ENCODE measurements around the gene PIM2.

DNA sequence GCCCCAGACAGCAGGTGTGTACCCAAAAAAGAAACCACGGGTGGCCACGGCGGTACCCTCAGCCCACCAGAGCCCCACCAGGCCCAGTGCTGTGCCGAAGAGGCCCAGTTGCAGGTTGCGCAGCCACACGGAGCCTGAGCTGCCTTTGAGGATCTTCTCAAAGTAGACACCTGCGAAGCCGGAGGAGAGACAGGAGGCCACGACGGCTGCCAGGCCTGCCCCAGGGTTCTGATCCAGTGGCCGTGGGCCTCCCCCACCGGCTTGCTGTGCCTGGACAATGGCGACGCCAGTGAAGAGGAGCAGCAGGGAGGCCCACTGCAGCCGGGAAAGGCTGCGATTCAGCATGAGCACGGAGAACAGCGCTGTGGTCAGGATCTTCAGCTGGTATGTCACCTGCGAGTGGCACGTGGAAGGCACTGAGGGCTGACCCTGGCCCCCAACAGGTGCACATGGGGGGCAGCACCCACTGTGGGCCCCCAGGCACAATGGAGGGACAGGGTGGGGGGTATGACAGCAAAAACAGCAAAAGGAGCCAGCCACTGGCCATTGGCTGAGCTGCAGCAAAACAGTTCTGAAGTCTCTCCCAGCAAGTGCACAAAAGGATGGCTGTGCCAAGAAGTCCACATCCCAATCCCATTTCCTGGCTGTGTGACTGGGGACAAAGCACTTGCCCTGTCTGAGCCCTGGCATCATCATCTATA, 13.6 kb downstream of the PIM2 start:
- TF ChIP-seq, protein P1, sequence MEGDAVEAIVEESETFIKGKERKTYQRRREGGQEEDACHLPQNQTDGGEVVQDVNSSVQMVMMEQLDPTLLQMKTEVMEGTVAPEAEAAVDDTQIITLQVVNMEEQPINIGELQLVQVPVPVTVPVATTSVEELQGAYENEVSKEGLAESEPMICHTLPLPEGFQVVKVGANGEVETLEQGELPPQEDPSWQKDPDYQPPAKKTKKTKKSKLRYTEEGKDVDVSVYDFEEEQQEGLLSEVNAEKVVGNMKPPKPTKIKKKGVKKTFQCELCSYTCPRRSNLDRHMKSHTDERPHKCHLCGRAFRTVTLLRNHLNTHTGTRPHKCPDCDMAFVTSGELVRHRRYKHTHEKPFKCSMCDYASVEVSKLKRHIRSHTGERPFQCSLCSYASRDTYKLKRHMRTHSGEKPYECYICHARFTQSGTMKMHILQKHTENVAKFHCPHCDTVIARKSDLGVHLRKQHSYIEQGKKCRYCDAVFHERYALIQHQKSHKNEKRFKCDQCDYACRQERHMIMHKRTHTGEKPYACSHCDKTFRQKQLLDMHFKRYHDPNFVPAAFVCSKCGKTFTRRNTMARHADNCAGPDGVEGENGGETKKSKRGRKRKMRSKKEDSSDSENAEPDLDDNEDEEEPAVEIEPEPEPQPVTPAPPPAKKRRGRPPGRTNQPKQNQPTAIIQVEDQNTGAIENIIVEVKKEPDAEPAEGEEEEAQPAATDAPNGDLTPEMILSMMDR (IDR thresholded peaks at IDR 0.05): no peak
- no peak for TF ChIP-seq RAD21 (conservative IDR thresholded peaks at IDR 0.05 in 1 of 2, IDR thresholded peaks at IDR 0.05 in 1 of 2)
- TF ChIP-seq JUN (IDR thresholded peaks at IDR 0.05): no peak
- no peak for TF ChIP-seq POLR2A (IDR thresholded peaks at IDR 0.05; ENCODE audit: low read length)
- TF ChIP-seq ESRRA (IDR thresholded peaks at IDR 0.05; ENCODE audit: borderline replicate concordance, low read length): no peak
- TF ChIP-seq CHD2 (IDR thresholded peaks at IDR 0.05; ENCODE audit: low read length, partially characterized antibody): no peak
- TF ChIP-seq, protein P2, sequence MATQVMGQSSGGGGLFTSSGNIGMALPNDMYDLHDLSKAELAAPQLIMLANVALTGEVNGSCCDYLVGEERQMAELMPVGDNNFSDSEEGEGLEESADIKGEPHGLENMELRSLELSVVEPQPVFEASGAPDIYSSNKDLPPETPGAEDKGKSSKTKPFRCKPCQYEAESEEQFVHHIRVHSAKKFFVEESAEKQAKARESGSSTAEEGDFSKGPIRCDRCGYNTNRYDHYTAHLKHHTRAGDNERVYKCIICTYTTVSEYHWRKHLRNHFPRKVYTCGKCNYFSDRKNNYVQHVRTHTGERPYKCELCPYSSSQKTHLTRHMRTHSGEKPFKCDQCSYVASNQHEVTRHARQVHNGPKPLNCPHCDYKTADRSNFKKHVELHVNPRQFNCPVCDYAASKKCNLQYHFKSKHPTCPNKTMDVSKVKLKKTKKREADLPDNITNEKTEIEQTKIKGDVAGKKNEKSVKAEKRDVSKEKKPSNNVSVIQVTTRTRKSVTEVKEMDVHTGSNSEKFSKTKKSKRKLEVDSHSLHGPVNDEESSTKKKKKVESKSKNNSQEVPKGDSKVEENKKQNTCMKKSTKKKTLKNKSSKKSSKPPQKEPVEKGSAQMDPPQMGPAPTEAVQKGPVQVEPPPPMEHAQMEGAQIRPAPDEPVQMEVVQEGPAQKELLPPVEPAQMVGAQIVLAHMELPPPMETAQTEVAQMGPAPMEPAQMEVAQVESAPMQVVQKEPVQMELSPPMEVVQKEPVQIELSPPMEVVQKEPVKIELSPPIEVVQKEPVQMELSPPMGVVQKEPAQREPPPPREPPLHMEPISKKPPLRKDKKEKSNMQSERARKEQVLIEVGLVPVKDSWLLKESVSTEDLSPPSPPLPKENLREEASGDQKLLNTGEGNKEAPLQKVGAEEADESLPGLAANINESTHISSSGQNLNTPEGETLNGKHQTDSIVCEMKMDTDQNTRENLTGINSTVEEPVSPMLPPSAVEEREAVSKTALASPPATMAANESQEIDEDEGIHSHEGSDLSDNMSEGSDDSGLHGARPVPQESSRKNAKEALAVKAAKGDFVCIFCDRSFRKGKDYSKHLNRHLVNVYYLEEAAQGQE (IDR thresholded peaks at IDR 0.05): no peak
- no peak for TF ChIP-seq BHLHE40 (IDR thresholded peaks at IDR 0.05; ENCODE audit: low read depth, low read length)
- no peak for TF ChIP-seq NFE2L2 (conservative IDR thresholded peaks at IDR 0.05; ENCODE audit: low read length)

Data from A549 (cell line).